Activated T-cell treated with anti-CD3 and anti-CD28 coated beads for 48 hours (primary cell): ENCODE measurements around the gene MAGOHB.
"Not testable (repeated sequence)": the region's sequence is repeated elsewhere in the genome, so short reads cannot be mapped to it uniquely, and the experiment has no call there.

Experiments used
- DNase-seq: peaks from one replicate; pipeline ENCODE4 v3.0.0-alpha.2; 2020; ENCODE audit warnings: low read depth

MAGOHB gene

DNA sequence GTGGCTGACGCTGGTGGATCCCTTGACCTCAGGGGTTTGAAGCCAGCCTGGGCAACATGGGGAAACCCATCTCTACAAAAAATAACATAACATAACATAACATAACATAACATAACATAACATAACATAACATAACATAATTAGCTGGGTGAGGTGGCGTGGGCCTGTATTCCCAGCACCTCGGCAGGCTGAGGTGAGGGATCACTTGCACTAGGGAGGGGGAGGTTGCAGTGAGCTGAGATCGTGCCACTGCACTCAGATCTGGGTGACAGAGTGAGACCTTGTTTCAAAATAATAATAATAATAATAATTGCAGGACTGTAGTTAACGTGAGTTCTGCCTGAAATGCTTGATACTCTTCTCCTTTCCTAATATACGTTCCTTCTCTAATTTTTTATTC, 1.3 kb downstream of the MAGOHB start:
- no peak for DNase-seq

DNA sequence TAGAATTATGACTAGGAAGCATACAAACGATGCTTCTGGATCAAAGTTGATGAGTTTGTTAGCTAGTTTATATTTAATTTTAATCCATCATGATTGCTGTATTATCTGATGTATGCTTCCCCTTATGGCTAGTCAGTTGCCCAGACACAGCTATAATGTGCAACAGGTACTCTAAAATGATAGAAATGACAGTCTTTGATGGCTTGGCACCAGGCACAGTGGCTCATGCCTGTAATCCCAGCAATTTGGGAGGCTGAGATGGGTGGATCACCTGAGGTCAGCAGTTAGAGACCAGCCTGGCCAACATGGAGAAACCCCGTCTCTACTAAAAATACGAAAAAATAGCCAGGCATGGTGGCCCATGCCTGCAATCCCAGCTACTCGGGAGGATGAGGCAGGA, 2.2 kb downstream of the MAGOHB start:
- DNase-seq: not testable (repeated sequence)

DNA sequence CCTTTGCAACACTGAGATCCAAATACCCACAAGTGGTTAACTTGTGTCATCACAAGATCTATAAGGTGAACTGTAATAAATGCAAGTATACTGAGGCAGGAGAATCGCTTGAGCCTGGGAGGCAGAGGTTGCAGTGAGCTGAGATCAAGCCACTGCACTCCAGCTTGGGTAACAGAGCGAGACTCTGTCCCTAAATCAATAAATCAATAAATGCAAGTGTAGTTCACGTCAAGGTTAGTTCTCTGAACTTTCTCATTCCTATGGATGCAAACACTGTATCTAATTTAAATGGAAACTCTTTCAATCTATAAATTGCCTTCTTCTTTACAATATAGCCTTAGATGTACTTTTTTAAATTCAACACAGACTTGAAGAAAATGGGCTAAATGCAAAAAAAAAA, 3.2 kb downstream of the MAGOHB start:
- DNase-seq: no peak

DNA sequence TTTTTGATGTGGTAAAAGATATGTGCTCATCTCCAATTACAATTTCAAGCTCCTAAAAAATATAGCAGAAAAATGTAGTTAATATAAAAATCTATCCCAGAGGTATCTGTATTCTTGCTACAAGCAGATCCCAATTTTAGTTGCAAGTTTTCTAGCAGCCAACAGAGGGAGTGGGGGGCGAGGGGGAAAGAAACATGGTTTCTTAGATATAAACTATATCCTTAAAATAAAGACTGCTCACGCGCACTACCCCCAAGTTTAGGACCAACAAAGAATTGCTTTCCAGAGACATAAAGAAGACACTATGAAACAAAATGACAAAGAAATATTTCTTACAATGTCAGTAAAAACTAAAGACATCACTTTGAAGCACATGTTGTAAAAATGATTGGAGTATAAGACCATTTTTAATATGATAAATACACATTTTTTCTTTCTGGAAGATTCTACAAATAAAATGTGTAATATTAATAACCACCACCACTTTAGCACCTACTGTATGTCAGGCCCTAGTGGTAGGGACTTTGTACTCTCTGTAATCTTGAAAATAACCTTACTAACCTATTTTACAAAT, 5.4 kb downstream of the MAGOHB start:
- no peak for DNase-seq

DNA sequence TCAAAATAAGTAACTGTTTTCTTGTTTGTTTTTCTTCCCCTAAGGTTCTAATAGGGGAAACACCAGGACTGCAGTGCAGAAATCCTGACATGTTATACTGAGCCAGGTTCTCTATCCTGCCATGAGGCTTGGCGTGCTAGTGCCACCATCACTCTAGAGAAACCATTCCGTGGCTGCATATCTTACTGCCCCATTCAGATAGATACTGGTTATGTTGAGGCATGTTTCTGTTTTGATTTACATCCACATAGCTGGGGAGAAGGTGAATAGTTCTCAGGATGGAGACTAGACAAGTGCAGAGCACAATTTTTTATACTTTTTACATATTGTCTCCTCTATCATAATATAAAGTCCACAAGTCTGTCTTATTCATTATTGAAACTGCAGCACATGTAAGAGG, 11.5 kb downstream of the MAGOHB start:
- DNase-seq: no peak

DNA sequence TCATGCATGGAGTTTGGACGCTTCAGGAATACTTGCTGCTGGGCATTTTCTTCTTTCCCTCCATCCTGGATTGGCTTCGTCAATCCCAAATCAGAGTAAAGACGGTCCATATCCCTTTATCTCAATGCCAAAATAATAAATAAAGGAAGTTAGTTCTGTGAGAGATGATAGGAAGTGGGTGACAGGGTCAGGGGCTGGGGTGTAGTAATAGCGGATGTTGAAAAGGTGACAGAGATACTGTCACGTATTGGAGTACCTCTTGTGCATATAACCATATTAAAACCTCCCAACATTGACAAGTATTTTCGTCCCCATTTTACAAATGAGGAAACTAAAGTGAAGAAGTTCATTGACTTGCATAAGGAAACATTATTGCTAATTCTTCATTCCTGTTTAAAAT, 12.4 kb downstream of the MAGOHB start:
- no peak for DNase-seq

DNA sequence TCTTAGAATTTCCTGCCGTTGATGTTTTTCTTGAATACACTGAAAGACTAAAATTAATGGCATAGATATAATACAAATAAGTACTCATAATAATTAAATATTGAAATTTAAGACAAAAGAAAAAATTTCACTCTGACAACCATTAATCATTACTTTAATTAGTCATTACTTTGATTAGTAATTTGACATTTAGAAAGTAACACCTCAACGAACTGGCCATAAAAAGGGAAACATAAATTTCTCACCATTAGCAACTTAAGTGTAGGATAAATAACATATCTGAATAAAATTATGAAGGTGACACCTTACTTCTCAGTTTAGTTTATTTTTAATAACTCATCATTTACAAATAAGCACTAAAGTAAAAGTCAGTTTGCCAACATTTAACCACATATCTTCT, 17.5 kb downstream of the MAGOHB start:
- no peak for DNase-seq

DNA sequence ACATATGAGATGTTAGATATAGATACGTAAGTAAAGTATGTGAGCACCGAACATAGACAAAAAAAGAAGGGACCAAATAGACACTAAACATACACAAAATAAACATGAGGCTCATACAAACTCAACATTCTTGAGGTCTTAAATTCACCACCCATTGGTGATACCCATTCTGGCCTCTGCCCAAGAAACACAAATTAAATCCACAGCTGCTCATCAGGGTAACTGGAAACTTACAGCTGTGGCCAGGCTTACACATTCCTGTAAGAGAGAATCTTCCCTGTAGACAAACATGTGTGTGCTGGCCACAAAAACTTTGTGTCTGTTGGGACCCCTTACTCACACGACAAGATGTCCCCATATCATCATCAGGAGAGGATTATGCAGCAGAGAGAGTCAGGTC, 22.4 kb downstream of the MAGOHB start:
- no peak for DNase-seq

DNA sequence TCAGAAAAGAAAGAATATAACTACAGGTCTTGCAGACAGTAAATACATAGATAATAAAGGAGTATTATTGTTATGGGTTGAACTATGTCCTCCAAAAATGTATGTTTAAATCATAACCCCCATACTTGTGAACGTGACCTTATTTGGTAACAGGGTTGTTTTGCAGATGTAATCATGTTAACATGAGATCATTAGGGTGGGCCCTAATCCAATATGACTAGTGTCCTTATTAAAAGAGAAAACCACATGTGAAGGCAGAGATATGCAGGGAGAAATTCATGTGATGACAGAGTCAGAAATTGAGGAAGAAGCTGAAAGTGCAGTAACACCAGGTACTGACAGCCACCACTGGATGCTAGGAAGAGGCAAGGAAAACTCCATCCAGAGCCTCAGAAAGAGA, 29.0 kb downstream of the MAGOHB start:
- DNase-seq: no peak

DNA sequence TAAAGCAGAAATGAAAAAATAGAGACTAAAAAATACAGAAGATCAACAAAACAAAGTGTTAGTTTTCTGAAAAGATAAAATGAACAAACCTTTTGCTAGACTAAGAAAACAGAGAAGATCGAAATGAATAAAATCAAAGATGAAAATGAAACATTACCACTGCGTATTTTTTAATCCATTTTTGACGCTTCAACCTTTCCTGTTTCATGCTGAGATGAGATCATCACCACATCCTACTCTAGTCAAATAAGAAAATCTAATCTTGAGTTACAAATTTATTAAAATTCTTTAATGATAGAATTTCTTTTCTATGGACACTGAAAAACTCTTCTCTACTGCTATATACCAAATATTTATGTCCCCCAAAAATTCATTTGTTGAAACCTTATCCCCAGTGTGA, 30.7 kb downstream of the MAGOHB start:
- no peak for DNase-seq

DNA sequence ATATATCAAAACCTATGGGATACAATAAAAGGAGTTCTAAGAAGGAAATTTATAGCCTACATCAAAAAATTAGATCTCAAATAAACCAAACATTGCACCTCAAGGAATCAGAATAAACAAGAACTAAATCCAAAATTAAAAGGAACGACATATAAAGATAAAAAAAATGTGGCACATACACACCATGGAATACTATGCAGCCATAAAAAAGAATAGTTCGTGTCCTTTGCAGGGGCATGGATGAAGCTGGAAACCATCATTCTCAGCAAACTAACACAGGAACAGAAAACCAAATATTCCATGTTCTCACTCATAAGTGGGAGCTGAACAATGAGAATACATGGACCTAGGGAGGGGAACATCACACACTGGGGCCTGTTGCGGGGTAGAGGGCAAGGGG, 31.3 kb downstream of the MAGOHB start:
- not testable (repeated sequence) for DNase-seq

DNA sequence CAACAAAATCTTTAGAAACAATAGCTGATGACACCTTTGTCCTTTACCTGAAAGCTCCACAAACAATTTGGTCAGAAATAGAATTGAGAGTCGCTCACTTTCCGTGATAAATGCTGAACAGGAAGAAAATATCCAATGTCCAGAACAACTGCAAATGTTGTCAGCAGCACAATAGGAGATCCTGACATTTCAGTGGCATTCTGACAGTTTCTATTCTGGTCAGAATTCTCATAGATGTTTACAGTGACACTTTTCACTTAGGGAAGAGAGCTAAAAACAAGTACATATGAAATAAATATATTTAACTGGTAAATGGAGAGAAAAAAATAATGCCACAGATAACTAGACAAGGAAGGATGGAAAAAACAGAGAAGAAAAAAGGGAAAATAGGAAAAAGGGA, 39.1 kb downstream of the MAGOHB start:
- no peak for DNase-seq

DNA sequence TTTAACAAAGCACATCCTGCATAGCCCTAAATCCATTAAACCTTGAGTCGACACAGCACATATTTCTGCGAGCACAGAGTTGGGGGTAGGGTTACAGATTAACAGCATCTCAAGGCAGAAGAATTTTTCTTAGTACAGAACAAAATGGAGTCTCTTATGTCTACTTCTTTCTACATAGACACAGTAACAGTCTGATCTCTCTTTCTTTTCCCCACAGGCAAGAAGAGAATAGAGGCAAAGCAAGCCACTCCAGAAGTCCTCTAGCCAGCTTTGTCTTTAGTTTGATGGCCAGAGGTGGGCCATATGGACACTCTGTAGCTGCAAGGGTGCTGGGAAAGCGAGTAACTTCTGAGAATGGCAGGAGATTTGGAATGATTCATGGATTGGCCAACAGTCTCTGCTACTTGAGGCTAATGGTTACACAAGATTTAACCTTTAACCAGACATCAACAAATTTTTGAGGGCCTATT, 41.4 kb downstream of the MAGOHB start:
- DNase-seq: not testable (repeated sequence)

DNA sequence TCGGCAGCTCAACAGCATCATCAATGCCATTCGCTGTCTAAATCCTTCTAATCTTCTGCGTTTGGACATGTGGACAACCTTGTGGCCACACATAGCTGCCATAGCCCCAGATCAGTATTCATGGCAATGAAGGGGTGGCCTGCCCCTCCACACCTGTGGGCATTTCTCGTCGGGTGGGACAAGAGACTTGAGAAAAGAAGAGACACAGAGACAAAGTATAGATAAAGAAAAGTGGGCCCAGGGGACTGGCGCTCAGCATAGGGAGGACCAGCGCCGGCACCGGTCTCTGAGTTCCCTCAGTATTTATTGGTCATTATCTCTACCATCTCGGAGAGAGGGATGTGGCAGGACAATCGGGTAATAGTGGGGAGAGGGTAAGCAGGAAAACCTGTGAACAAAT, 42.3 kb downstream of the MAGOHB start:
- DNase-seq: no peak

DNA sequence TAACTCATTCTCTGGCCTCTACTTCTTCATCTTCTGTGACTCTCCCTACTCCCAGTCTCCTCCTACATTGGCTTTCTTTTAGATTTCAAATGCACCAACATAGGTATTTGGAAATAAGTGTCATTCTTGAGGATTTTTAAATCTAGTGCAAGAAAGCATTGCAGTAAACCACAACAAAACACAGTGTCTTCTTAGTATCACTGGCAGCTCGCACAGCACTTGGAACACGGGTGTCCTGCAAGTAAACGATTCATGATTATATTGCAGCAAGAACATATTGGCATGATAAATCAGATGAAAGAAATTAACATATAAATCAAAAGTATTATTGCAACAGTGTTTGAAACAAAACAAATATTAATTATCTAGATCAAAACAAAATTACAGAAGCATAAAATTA, 45.6 kb downstream of the MAGOHB start:
- no peak for DNase-seq

DNA sequence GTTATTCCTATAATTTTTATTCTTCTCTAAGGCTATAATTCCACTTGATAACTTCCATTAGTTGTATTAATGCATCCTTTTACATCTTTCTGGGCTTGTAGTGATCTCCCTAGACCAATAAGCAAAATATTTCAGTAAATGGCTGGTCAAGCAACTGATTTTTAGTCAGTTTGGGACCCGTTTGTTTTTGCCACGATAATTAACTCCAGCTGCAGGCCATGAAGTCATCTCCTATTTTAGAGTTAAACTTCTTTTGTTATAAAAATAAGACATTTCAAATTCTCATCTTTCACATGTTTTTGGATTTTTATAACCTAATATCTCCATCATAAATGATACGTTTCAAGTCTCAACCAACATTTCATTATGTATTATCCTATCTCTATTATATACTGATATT, 49.4 kb downstream of the MAGOHB start:
- DNase-seq: no peak

DNA sequence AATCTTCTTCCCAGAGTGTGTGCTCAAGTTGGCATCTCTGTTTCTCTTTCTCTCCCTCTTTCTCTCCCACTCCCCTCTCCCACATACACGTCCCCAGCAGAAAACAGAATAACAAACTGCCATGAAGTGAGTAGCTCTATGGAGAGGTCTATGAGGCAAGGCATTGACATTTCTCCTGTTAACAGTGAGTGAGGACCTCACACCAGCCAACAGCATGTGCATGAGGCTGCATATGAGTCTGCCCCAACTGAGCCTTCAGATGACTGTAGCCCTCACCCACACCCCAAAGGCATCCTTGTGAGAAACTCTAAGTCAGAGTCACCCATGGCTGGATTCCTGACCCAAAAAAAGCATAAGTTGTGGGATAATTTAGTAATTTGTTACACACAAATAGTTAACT, 50.4 kb downstream of the MAGOHB start:
- no peak for DNase-seq

DNA sequence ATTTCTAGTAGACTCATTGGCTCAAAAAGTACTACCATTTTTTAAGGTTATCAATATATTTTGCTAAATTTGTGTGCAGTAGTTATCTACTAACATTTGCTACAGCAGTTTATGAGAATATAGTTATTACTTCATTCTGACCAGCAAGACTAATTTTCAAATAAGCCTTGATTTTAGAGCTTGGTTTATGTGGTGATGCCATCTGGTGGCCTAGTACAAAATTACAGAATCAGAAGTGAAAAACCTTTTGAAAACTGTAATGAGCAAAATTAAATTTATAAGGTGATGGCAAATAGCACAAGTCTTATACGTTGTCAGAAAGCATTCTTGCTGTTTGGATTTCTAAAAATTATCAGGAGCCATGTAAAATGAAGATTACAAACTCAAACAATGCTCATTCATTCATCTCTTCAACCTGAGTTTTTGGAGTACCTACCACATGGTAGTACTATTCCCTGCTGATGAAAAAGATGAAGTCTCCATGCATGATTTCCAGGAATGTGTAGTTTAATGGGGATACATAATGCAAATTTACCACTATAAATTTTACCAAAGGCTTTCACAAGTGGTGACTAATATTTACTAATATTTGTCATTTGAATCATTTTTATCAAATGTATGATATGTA, 51.0 kb downstream of the MAGOHB start:
- DNase-seq: no peak

DNA sequence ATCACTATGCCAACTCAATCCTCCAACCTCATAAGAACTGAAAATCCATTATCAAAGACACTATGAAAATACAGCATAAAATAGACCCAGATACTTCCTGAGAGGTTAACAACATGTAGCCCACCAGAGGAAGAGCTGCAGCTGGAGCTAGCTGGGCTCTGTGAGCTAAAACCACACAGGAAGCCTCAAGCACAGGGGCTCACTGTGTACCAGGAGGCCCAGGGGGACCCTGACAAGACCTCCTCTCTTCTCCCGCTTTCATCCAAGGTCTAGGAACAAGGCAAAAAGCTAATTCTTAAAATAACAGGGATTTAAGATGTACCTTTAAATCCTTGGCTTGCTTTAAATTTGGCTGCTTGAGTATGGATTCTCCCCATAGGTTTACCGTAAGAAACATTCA, 54.2 kb downstream of the MAGOHB start:
- no peak for DNase-seq

DNA sequence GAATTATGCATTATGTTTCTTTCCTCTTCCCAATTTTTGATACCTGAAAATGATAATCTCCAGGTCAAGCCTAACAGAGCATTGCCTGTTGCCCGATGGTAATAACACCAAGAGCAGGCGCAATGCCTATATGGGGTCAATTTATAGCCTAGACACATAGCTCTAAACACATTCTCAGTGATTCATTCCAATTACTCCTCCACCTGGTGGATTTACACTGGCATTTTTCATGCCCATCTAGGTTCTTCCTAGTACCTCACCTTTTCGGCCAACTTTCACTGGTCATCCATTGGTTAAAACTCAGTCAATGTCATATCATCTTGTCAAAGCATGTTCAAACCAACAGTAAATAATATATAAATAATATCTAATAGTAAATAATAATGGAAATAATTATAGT, 54.6 kb downstream of the MAGOHB start:
- DNase-seq: no peak

DNA sequence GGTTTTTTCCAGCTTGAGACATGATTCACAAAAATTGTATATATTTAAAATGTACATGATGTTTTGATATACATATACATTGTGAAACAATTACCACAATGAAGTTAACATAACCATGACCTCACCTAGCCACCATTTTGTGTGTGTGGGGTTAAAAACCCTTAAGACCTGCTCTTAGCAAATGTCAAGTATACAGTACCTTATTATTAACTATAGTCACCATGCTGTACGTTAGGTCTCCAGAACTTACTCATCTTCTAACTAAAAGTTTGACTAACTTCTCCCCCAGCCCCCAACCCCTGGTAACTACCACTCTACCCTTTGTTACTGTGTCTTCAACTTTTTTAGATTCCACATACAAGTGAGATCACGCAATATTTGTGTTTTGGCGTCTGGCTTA, 55.1 kb downstream of the MAGOHB start:
- DNase-seq: no peak

DNA sequence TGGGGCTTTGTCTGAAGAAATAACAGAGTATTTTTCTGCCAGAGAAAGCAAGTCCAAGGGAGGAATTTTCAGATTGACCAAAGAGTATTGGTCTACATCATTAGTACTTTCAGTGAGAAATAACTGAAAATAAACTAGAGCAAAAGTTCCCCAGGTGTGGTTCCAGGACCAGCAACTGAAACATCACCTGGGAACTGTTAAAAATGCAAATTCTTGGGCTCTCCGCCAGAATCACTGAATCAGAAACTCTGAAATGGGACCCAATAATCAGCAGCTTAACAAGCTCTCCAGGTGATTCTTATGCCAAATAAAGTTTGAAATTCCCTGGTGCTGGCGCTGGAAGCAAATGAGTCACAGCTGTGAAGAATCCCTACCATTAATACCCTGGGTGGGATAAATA, 55.6 kb downstream of the MAGOHB start:
- no peak for DNase-seq

DNA sequence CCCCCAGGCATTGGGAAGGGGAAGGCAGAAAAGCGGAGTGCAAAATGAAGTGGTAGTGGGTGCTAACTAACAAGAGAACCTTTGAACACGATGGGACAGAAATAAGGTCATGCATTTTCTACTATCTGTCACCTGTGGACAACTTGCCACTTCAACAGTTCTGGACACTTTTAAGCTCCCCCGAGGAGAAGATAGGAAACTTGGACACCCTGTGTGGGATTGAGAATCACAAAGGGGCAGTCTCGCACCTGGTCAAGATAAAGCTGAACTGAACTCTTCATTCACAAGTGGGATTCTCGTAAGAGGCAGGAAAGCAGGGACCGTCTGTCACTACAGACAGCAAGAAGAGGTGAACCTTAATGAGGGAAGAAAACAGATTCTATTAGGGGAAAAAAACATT, 56.1 kb downstream of the MAGOHB start:
- no peak for DNase-seq

DNA sequence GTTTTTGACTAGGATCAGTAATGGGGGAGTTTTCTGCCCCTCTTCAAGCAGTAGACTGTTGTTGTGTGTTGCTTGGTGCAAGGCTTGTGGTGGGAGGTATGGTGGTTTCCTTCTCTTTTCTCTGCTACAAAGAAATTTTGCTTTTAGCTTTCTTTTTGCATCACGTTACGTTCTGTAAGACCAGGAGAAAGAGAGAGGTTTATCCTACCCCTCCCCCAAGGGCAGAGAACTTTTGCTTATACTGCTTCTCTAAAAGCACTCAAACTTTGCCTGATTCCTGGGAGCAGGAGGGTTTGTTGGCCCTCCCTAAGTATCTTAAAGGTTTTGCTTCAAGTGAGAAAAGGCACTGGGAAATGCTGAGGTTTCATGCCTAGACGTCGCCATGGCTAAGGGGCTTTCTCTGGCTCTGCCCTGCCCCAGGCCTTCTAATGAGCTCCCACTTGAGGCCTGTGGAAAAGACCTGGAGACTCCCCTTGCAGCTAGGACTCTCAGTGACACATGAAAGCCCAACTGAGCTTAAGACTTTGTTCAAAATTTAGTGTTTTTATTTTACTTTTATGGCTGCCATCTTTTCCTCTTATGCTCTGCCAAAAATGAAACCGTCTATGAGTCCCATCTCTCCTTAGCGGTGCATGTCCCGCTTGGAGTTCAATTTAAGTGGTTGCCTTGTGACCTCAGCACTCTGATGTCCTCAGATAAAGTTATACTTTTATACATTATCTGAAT, 58.5 kb downstream of the MAGOHB start:
- DNase-seq: no peak
